Astrocyte of the cerebellum (primary cell): ENCODE measurements around the gene PSMB5.
A peak's percentile ranks its signal among the peaks of the same experiment; 100 is the strongest.

Experiments used
- DNase-seq: peaks from one replicate; pipeline ENCODE4 v3.0.0-alpha.2; 2011; ENCODE audit warnings: low read depth
- H3K4me3 ChIP-seq: 2 replicates; pipeline ENCODE4 v1.5.1; 2011; ENCODE audit warnings: mild to moderate bottlenecking, low read depth, low read length, moderate library complexity
- in situ Hi-C: cut with HindIII; loops from 2 replicates; pipeline ENCODE4 v1.10.0; 2017; ENCODE audit warnings: low sequenced_read_pairs
- TF ChIP-seq, protein P1 (sequence below): IDR thresholded peaks from 2 replicates; pipeline ENCODE4 v1.5.1; 2012; ENCODE audit warnings: low read length, low read depth, moderate library complexity, mild to moderate bottlenecking; ENCODE audit errors: missing control alignments

Gene PSMB5

DNA sequence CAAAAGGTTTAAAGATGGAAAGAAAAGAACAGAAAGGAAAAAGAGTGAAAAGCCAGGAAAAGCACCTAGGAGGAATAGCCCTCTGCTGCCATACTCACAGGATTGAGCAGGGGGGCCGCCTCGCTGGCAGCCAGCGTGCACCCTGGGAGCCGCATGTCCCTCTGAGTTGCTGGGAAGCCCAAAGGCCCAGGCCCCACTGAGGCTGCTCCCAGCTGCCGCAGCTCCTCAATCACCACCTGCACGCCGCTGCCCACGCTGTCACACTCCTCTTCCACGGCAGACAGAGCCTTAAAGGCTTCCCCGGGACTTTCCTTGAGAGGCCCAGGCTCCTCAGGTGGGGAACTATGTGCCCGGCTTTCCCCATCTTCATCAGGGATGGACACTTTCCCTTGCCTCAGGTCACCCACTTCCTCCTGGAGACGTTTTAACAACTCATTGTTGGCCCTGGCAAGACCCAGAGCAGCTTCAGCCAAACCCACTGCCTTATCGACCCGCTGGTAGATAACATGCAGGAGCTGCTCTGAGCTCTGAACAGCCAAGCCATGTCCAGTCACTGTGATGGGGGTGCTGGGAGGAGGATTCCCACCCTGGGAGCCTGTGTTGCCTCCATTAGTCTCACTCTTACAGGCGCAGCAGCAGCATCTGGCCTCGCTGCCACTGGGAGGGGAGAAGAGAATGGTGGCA lies 36.2 kb downstream of the PSMB5 start:
- no peak for DNase-seq
- no peak overlapping the region for H3K4me3 ChIP-seq
- in situ Hi-C loops: loop anchor here (10.0 kb wide), 1 partner anchor 46 kb away; the partner anchor contains the start of gene PSMB11
- TF ChIP-seq, protein P1, sequence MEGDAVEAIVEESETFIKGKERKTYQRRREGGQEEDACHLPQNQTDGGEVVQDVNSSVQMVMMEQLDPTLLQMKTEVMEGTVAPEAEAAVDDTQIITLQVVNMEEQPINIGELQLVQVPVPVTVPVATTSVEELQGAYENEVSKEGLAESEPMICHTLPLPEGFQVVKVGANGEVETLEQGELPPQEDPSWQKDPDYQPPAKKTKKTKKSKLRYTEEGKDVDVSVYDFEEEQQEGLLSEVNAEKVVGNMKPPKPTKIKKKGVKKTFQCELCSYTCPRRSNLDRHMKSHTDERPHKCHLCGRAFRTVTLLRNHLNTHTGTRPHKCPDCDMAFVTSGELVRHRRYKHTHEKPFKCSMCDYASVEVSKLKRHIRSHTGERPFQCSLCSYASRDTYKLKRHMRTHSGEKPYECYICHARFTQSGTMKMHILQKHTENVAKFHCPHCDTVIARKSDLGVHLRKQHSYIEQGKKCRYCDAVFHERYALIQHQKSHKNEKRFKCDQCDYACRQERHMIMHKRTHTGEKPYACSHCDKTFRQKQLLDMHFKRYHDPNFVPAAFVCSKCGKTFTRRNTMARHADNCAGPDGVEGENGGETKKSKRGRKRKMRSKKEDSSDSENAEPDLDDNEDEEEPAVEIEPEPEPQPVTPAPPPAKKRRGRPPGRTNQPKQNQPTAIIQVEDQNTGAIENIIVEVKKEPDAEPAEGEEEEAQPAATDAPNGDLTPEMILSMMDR: no peak

DNA sequence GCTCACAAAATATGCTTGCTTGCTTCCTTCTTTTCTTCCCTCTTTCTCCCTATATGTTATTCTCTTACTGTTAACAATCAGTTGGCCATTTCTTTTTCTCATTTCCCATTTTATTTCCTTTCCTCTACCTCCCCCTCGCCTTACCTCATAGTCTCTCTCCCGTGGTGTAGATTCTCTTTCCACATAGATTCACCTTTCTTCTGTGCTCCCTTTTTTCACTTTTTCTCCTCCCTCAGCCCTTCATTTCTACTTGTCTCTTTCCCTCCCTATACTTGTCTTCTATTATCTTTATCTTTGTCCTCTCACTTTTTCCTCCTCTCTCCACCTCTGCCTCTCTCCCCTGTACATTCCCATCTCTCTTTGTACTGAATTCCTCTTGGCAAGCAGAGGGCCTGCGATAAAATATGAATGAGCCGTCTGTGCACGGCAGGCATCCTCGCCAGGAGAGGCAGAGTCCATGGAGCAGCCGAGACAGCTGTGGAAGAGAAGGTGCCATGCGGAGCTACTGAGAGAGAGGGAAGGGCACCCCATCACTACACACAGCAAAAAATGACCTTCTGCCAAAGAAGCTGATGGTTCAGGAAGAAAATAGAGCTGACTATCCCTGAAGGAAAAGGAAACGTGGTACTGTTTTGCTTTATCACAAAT lies 36.9 kb downstream of the PSMB5 start:
- TF ChIP-seq, protein P1: no peak
- no peak for DNase-seq
- in situ Hi-C loops: loop anchor here (10.0 kb wide), 1 partner anchor 47 kb away; the partner anchor contains the start of gene PSMB11
- no peak overlapping the region for H3K4me3 ChIP-seq

DNA sequence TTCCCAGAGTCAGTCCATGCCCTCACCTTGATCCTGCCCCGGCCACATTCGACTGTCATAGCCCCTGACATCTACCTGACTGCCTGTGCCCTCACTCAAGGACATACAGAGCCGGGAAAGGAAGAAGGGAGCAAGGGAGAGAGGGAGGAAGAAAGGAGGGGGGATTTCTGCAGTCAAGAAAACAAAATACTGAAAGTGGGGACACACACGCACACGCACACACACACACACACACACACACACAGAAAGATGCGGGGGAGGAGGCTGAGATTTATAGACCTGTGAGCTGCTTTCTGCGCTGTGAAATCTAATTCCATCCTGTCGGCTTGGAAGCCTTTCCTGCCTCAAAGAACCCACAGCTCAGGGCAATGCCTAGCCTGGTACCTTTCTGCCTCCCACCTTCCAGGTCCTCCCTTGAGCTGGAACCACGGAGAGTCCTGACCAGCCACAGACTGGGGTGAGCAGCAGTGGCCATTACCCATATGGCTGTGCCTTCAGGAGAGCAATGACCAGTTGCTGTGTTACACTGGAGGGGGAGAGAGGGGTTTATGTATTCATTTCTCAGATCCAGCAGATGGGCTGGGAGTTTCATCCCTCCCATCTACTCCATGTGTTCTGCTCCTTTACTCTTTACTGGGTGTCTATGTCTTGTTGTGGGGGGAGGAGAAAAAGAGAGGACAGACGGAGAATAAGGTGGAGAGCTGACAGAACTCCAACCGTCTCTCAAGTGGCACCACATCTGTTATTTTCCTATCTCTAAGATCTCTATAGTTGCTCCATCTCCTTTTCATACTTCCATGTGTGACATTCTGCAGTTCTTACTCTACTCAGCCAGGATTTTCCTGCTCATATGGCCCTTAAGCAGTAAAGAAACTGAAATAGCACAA lies 37.7 kb downstream of the PSMB5 start:
- in situ Hi-C loops: loop anchor here (10.0 kb wide), 1 partner anchor 48 kb away; the partner anchor contains the start of gene PSMB11
- no peak overlapping the region for H3K4me3 ChIP-seq
- no peak for DNase-seq
- TF ChIP-seq, protein P1: no peak

DNA sequence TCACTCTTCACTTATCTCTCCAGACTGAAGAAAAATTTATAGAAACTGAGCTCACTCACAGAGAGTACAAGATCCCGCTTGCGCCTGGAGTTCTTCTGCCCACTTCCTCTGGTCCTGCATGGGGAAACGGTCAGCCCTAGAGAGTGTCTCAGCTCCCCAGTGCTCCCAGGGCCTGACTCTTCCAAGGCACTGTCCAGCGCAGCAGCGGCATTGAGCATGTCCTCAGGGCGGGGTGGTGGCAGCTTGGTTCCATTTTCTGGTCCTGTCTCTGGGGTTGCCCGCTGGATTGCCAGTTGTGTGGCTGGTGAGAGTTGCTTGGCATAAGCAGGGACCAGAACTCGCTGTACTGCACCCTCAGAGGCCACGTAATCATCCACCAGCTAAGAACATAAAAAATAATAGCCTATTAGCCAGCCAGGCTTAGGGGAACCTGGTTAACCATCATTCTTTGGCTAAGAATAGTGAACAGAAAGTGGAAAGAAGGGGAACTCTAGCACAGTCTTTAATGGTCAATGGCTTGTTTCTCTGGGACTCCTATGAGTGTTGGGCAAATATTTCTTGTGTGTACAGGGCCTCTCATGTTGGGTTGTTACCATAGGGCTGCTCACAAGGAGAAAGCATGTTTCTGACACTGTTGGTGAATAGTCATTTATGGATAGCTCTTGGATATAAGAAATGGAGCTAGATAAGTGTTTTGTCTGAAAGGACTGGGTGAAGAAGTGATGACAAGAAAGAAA lies 38.6 kb downstream of the PSMB5 start:
- in situ Hi-C loops: loop anchor here (10.0 kb wide), 1 partner anchor 49 kb away; the partner anchor contains the start of gene PSMB11

GRCh38 chr14:22994762-22995275 lies 39.9 kb downstream of the PSMB5 start:
- no peak overlapping the region for H3K4me3 ChIP-seq
- in situ Hi-C loops: loop anchor here (10.0 kb wide), 1 partner anchor 50 kb away; the partner anchor contains the start of gene PSMB11
- no peak for DNase-seq
- TF ChIP-seq, protein P1: peak; percentile 80

More for the DNA sequence above, 38.6 kb downstream of the PSMB5 start:
- no peak overlapping the region for H3K4me3 ChIP-seq
- no peak for DNase-seq
- TF ChIP-seq, protein P1: no peak
